Measurements from ENCODE around the gene CSPG4.
"Not testable (repeated sequence)": the region's sequence is repeated elsewhere in the genome, so short reads cannot be mapped to it uniquely, and the experiment has no call there.

Gene CSPG4

GRCh38 chr15:75641179-75641503, 71.5 kb downstream of the CSPG4 start:
- H3K4me3 ChIP-seq (replicated peaks; ENCODE audit: low read depth, low read length) = no peak overlapping the region
- DNase-seq (ENCODE audit: low read depth) = no peak

GRCh38 chr15:75640483-75641178, 72.0 kb downstream of the CSPG4 start:
- DNase-seq (ENCODE audit: low read depth) = peak; percentile 66
- H3K4me3 ChIP-seq (replicated peaks; ENCODE audit: low read depth, low read length) = peak overlapping the region; percentile 89
- peak; percentile 28 for TF ChIP-seq CTCF (IDR thresholded peaks at IDR 0.05; ENCODE audit: low read length, missing control alignments)

More at GRCh38 chr15:75641179-75641503, 71.5 kb downstream of the CSPG4 start:
- no peak for TF ChIP-seq CTCF (IDR thresholded peaks at IDR 0.05; ENCODE audit: low read length, missing control alignments)

- peak within 1 kb of the TSS; percentile 89 for H3K4me3 ChIP-seq (replicated peaks; ENCODE audit: low read depth, low read length)
- no peak for TF ChIP-seq CTCF (IDR thresholded peaks at IDR 0.05; ENCODE audit: low read length, missing control alignments)
- peak; percentile 97 for DNase-seq (ENCODE audit: low read depth)
Measured at GRCh38 chr15:75639709-75640482, 72.8 kb downstream of the CSPG4 start, which contains the start of gene IMP3. Gene IMP3, minus strand, starts transcription at chr15:75640224. Its CDS starts 56 bp downstream, at chr15:75640168.

- peak overlapping the region; percentile 89 for H3K4me3 ChIP-seq (replicated peaks; ENCODE audit: low read depth, low read length)
- DNase-seq (ENCODE audit: low read depth) = peak; percentile 34
- TF ChIP-seq CTCF (IDR thresholded peaks at IDR 0.05; ENCODE audit: low read length, missing control alignments) = no peak
Measured at GRCh38 chr15:75639191-75639708, 73.4 kb downstream of the CSPG4 start.

- no peak for DNase-seq (ENCODE audit: low read depth)
- no peak for TF ChIP-seq CTCF (IDR thresholded peaks at IDR 0.05; ENCODE audit: low read length, missing control alignments)
- peak overlapping the region; percentile 89 for H3K4me3 ChIP-seq (replicated peaks; ENCODE audit: low read depth, low read length)
Measured at GRCh38 chr15:75637245-75638009, 75.2 kb downstream of the CSPG4 start.

DNA sequence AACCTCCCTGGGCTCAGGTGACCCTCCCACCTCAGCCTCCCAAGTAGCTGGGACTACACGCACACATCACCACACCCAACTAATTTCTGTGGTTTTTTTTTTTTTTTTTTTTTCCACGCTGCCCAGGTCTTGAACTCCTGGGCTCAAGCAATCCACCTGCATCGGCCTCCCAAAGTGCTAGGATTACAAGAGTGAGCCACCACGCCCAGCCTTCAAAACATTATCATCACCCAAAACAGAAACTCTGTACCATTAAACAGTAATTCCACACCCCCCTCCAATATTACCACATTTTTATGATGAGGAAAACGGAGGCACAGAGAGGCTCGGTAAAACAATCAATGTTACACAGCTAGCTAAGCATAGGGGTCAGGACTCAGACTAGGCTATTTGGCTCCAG, 76.6 kb downstream of the CSPG4 start:
- no peak for TF ChIP-seq CTCF (IDR thresholded peaks at IDR 0.05; ENCODE audit: low read length, missing control alignments)
- no peak overlapping the region for H3K4me3 ChIP-seq (replicated peaks; ENCODE audit: low read depth, low read length)
- no peak for DNase-seq (ENCODE audit: low read depth)

- not testable (repeated sequence) for DNase-seq (ENCODE audit: low read depth); H3K4me3 ChIP-seq (replicated peaks; ENCODE audit: low read depth, low read length)
Measured at GRCh38 chr15:75633922-75634321, 78.7 kb downstream of the CSPG4 start.

Measured in fibroblast of pulmonary artery (primary cell).